Endothelial cell of umbilical vein (primary cell): ENCODE measurements around the gene ZBTB20. TPM values are rescaled to one million over a fixed set of nuclear protein-coding genes. Genes with fewer than 3 reads are reported as not detected.

Experiments used
- BruUV-seq: library from RNA; stranded (reverse); fragments of 400-500 nt; replicated peaks from 2 replicates; lab custom pipeline; 2021; lab: Mats Ljungman, UMichigan
- CTCF ChIA-PET: fragments of 300-600, 350-600 bp; sonication (Branson Sonifier 250); formaldehyde crosslinking; loops from one replicate; lab custom pipeline; 2021; ENCODE audit warnings: antibody characterized with exemption, inconsistent platforms; lab: Charles Lee
- POLR2A ChIA-PET: fragments of 300-600, 350-600 bp; sonication (Branson Sonifier 250); formaldehyde crosslinking; loops from one replicate; lab custom pipeline; 2021; ENCODE audit warnings: antibody characterized with exemption, inconsistent platforms; lab: Charles Lee
- DNase-seq: peaks from one replicate; pipeline ENCODE4 v3.0.0-alpha.2; 2011; ENCODE audit warnings: low read depth, low spot score
- FAIRE-seq: peaks from 2 replicates; lab custom pipeline; 2011; peaks lifted over from hg19 to GRCh38; lab: Jason Lieb, UNC
- H2AFZ ChIP-seq: 2 replicates; pipeline ENCODE4 v1.6.0; 2012; ENCODE audit warnings: low read depth, low read length, control low read depth, inconsistent platforms
- H3K27ac ChIP-seq: 2 replicates; pipeline ENCODE4 v1.5.1; 2011; ENCODE audit warnings: low read depth, mild to moderate bottlenecking, control low read depth, low read length, moderate library complexity; ENCODE audit not compliant: insufficient read depth
- H3K27me3 ChIP-seq, 2 experiments: 2 replicates each; pipeline versions ENCODE4 v1.6.0 to v1.6.1; 2011; ENCODE audit warnings: low read length in 2 of 2, mixed read lengths in 1 of 2; ENCODE audit not compliant: control insufficient read depth in 2 of 2, insufficient read depth in 2 of 2
- H3K36me3 ChIP-seq, 2 experiments: 2 replicates in 1 of 2; 3 replicates in 1 of 2; pipeline ENCODE4 v1.5.1; 2011; ENCODE audit warnings: low read length in 2 of 2, mild to moderate bottlenecking in 1 of 2, moderate library complexity in 1 of 2; ENCODE audit not compliant: control insufficient read depth in 2 of 2, insufficient read depth in 2 of 2; ENCODE audit errors: extremely low read depth in 1 of 2
- H3K4me1 ChIP-seq: 3 replicates; pipeline ENCODE4 v1.5.1; 2011; ENCODE audit warnings: mild to moderate bottlenecking, low read length; ENCODE audit not compliant: control insufficient read depth, insufficient read depth; ENCODE audit errors: extremely low read depth
- H3K4me2 ChIP-seq: 2 replicates; pipeline ENCODE4 v1.6.1; 2011; ENCODE audit warnings: low read length, control low read depth, mixed read lengths; ENCODE audit not compliant: insufficient read depth
- H3K4me3 ChIP-seq, 3 experiments: fragments of 200-600 bp in 1 of 3; sonication (generic), shearing (Covaris generic) in 1 of 3; replicated peaks in 1 of 3; 2 replicates each; pipeline ENCODE4 v1.5.1; 2011 to 2016; ENCODE audit warnings: control low read depth in 3 of 3, low read length in 3 of 3, mild to moderate bottlenecking in 2 of 3, inconsistent platforms in 1 of 3, low read depth in 1 of 3, moderate library complexity in 1 of 3; ENCODE audit not compliant: insufficient read depth in 1 of 3
- H3K79me2 ChIP-seq: 2 replicates; pipeline ENCODE4 v1.6.0; 2012; ENCODE audit warnings: low read length, inconsistent platforms; ENCODE audit not compliant: control insufficient read depth, insufficient read depth
- H3K9ac ChIP-seq: replicated peaks from 2 replicates; pipeline ENCODE3; 2011; ENCODE audit warnings: low read length, control low read depth; ENCODE audit not compliant: insufficient read depth; ENCODE audit errors: extremely low read depth
- H3K9me1 ChIP-seq: replicated peaks from 3 replicates; pipeline ENCODE4 v1.6.0; 2011; ENCODE audit warnings: mild to moderate bottlenecking, low read length; ENCODE audit not compliant: control insufficient read depth, insufficient read depth; ENCODE audit errors: extremely low read depth
- H3K9me3 ChIP-seq: replicated peaks from 2 replicates; pipeline ENCODE4 v1.5.1; 2012; ENCODE audit warnings: low read length, inconsistent platforms; ENCODE audit not compliant: control insufficient read depth, insufficient read depth
- H4K20me1 ChIP-seq: replicated peaks from 2 replicates; pipeline ENCODE3; 2011; ENCODE audit warnings: mild to moderate bottlenecking, low read length; ENCODE audit not compliant: control insufficient read depth, insufficient read depth; ENCODE audit errors: extremely low read depth
- CTCF ChIP-seq, 2 donors: IDR thresholded peaks; 1 replicate in 1 of 2; 2 replicates in 1 of 2; pipeline ENCODE4 v1.5.1; 2011; ENCODE audit warnings: low read length in 2 of 2, mild to moderate bottlenecking in 2 of 2, moderate library complexity in 2 of 2, control low read depth in 1 of 2, inconsistent platforms in 1 of 2, low read depth in 1 of 2; ENCODE audit not compliant: insufficient read depth in 1 of 2; ENCODE audit errors: extremely low read depth in 1 of 2
- EZH2 ChIP-seq: IDR thresholded peaks from 2 replicates; pipeline ENCODE4 v1.6.1; 2012; ENCODE audit warnings: borderline replicate concordance, low read depth, mild to moderate bottlenecking, moderate library complexity, low read length, inconsistent platforms; ENCODE audit not compliant: severe bottlenecking
- FOS ChIP-seq: IDR thresholded peaks from 2 replicates; pipeline ENCODE4 v1.6.1; 2011; ENCODE audit warnings: mild to moderate bottlenecking, low read length, moderate library complexity, borderline replicate concordance; ENCODE audit not compliant: insufficient read depth
- GATA2 ChIP-seq: IDR thresholded peaks from 2 replicates; pipeline ENCODE4 v1.7.0; 2011; ENCODE audit warnings: low read depth, mild to moderate bottlenecking, moderate library complexity, mixed read lengths, low read length; ENCODE audit not compliant: insufficient read length, insufficient read depth
- JUN ChIP-seq: IDR thresholded peaks from 2 replicates; pipeline ENCODE4 v1.6.1; 2011; ENCODE audit warnings: borderline replicate concordance, low read depth; ENCODE audit not compliant: insufficient read length, insufficient read depth
- MAX ChIP-seq: IDR thresholded peaks from 2 replicates; pipeline ENCODE4 v1.6.1; 2011; ENCODE audit not compliant: insufficient read depth, insufficient read length
- MYC ChIP-seq: IDR thresholded peaks from one replicate; pipeline ENCODE4 v1.6.1; 2011; ENCODE audit warnings: mild to moderate bottlenecking, low read depth, low read length
- POLR2A ChIP-seq: IDR thresholded peaks from 2 replicates; pipeline ENCODE4 v1.6.1; 2012; ENCODE audit warnings: low read depth, mild to moderate bottlenecking, control low read depth, low read length
- POLR2AphosphoS5 ChIP-seq: IDR thresholded peaks from 2 replicates; pipeline ENCODE4 v1.6.1; 2012; ENCODE audit warnings: low read depth, mild to moderate bottlenecking, control low read depth, low read length, moderate library complexity; ENCODE audit not compliant: insufficient read depth
- dilution Hi-C: fragments of 300-500 bp; cut with MboI; formaldehyde crosslinking; loops from one replicate; pipeline ENCODE4 v1.15.0; 2019; ENCODE audit warnings: low sequenced_read_pairs; ENCODE audit not compliant: extremely low pct_ligation_motif_present
- intact Hi-C: fragments of 100-400 bp; cut with micrococcal nuclease; formaldehyde crosslinking; loops from one replicate; pipeline ENCODE4 v1.10.0; 2022
- polyA plus RNA-seq, 4 experiments: library from polyadenylated mRNA; depleted of rRNA in 3 of 4; stranded (reverse) in 3 of 4; unstranded in 1 of 4; fragments of >200 nt; gene quantifications; 2 replicates each; pipeline versions ENCODE4 v1.2.1 to v1.2.3, GENCODE V29; 2011 to 2012; ENCODE audit warnings: missing spikeins in 1 of 4
- total RNA-seq: library from RNA; stranded (reverse); gene quantifications from 2 replicates; pipeline ENCODE4 v1.2.3, GENCODE V29; 2021

ZBTB20 gene
- total and polyA plus RNA-seq, 2 donors (not counting 3 experiments of a cell fraction or from before 2014, with no cell fraction given) = 2.1 to 20.5 TPM

GRCh38 chr3:114721864-114722263, 425.2 kb downstream of the ZBTB20 start:
- H3K4me1 ChIP-seq = no peaks in the 10 kb centered on the region
- DNase-seq (no peak), FAIRE-seq (no peak)
- TF ChIP-seq EZH2 = no peak
- no peak for TF ChIP-seq POLR2AphosphoS5
- TF ChIP-seq CTCF (IDR thresholded peaks at IDR 0.05; ENCODE audit: extremely low read depth in 1 of 2, insufficient read depth in 1 of 2, low read depth in 1 of 2, low read length in 2 of 2) = no peak
- TF ChIP-seq MAX = no peak
- TF ChIP-seq FOS = no peak
- no peak for TF ChIP-seq GATA2
- TF ChIP-seq MYC = no peak
- TF ChIP-seq JUN = no peak
- no peak for TF ChIP-seq POLR2A
- dilution Hi-C loops = no loop called here
- no peaks in the 10 kb centered on the region for H3K36me3 ChIP-seq
- H3K4me3 ChIP-seq = no peak overlapping the region
- H3K4me2 ChIP-seq = no peak overlapping the region
- ChIA-PET POLR2A (no interaction called here), CTCF (no interaction called here)
- H3K9me1 ChIP-seq = no peaks in the 10 kb centered on the region
- H3K79me2 ChIP-seq = no peaks in the 10 kb centered on the region
- no peaks in the 10 kb centered on the region for H3K9me3 ChIP-seq
- no TSS peak for BruUV-seq
- intact Hi-C loops = no loop called here
- H2AFZ ChIP-seq = no peak overlapping the region
- no peak overlapping the region for H3K27ac ChIP-seq
- H4K20me1 ChIP-seq = no peaks in the 10 kb centered on the region
- no peaks in the 10 kb centered on the region for H3K27me3 ChIP-seq
- H3K9ac ChIP-seq = no peak overlapping the region
